ENCODE results near the gene CTIF.
"Not testable (repeated sequence)": the region's sequence is repeated elsewhere in the genome, so short reads cannot be mapped to it uniquely, and the experiment has no call there.

Gene CTIF

DNA sequence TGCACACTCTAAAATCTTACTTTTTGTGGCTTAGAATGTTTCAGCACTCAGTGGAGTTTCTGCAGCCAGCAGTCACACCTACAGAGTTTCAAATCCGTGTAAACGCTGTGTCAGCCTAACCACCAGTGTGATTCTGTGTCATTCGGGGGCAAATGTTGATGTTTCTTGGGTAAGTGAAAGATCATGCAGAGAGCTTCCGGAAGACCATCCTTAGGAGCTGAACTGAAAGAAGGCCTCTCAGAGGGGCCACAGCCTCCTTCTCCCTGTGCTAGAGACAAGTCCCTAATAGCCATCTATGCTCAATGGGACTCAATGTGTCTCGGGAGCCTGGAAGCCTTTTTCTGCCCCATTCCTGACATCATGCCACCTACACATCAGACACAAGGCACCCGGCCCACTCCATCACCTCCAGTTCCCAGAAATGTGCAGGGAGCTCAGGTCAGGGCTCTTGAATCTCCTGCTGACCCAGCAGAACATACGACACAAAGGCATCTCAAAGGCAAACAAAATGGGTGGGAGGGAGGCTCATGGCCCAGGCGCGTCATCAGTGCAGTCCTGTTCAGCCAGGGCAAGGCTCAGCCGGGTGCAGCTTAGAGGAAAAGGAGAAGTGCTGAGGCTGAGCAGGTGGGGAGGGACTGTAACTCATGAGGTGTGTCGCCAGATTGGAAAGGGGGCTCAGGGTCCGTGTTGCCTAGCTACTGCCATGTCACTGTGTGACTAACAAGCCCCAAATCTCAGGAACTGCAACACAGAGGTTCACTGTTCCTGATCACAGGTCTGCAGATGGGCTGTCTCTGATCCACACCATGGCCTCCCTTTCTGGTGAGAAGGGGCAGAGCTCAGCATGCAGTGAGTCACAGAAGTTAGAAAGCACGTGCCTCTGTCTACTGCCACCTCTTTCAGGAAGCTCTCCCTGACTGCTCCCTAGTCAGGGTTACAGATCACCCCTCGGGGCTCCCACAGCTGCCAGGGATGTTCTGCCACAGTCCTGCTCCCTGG, 329.9 kb downstream of the CTIF start:
- DNase-seq (ENCODE audit: low spot score), result no peak

DNA sequence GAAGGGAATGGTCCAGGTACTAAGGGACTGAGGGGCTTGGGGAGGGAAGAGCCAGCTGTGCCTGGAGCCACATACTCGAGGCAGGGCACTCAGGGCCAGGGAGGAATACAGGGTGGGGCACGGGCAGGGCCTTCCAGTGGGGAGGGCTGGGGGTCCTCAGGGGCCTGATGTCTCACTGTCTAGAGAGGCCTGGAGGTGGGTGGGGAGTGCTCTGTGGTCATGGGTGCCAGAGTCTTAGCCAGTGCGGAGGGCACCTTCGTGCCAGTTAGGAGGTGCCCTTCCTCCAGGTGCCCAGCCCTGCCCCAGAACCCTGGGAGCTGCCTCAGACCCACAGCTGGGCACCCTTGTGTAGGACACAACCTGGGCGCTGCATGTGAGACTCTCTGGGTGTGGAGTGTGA, 330.8 kb downstream of the CTIF start:
- no peak for DNase-seq (ENCODE audit: low spot score)

- not testable (repeated sequence) for DNase-seq (ENCODE audit: low spot score)
Observed at GRCh38 chr18:48870926-48871325, 332.1 kb downstream of the CTIF start.

DNA sequence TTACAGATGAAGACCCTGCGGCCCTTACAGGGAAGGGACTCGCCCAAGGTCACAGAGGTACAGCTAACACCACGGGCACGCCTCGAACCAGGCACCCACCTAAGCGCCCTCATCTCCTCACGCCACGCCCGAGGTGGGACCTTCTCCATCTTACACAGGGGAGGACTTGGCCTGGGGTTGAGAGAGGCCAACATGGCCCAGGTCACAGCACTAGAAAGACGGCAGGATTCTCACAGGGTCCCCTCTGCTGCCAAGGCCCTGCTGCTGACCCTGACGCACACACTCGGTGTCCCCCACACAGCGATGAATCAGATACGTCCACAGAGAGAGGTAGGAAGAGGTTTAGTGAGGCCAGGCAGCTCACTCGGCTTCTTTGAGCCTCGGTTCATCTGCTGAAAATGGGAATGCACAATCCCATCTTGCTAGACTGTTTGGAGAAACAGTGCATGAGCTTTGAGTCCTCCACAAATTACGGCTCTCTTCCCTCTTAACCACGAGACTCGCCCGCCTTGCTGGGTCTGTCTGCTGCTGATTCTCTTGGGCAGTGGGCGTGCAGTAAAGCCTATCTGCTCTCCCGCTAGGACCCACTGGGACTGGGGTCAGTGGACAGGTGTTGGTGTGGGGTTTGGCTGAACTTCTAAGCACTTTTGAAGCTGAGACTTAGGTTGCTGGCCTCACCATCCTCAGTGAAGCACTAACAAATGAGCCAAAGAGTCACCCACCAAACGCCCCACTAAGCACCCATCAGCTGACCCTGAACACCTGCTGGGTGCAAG, 332.7 kb downstream of the CTIF start:
- DNase-seq (ENCODE audit: low spot score), result no peak

DNA sequence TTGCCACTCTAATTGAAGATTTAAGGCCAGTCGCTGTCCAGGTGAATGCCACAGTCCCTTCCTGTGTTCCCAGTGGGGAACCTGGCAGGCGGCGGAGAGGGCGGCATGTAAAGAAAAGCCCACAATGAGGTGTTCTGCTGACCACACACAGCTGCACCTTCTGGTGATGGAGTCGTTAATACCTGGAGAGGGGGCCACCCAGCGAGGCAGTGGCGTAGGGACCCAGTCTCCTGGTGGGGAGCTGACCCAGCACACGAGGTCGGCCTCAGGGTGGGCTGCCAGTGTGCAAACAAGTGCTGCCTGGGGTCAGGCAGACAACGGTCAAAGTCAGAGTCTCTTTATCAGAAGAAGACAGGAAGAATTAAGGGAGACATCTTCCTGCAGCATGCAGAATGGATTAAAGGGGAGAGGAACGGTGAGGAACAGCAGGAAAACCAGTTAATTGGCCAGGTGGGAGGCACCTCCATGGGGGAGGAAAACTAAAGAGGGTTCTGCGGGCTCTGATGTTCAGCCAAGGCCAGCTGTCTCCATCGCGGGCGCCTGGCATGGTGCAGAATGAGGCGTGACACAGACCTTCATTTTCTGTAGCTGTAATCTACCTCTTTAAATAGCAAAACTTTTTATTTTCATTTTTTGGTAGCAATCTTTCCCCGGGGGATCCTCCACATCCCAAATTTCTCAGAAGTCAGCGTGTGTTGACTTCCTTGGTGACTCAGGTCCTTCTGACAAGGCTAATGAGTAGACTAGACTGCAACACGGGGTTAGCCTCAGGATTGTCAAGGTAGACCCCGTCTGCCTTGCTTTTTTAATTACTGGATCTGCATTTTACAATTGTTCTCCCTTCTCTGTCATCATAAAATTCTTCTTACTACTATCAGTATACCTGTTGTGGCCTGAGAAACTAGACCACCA, 333.7 kb downstream of the CTIF start:
- DNase-seq (ENCODE audit: low spot score), result no peak

- no peak for DNase-seq (ENCODE audit: low spot score)
Observed at GRCh38 chr18:48874233-48874632, 335.4 kb downstream of the CTIF start.

DNA sequence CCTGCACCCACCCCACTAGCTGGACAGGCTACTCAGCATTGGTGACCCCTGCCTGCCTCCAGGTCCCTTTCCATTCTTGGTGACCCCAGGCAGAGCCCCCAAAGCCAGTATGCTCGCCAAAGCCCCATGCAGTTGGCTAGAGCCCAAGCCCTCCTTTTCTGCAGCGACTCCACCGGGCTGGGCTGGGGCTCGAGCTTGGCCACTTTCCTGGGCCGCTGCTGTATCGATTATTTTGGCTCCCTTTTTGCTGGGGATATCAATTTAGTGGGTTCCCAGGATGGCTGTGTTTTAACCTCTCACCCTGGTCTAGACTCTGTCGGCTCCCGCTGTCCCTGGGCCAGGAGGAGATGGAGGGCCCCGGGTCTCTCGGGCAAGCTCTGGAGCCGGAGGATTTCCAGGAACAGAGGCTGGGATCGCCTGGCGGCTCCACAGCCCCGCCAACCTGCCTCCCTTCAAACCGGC, 335.9 kb downstream of the CTIF start:
- DNase-seq (ENCODE audit: low spot score), result no peak

- DNase-seq (ENCODE audit: low spot score), result no peak
Observed at GRCh38 chr18:48875314-48875941, 336.6 kb downstream of the CTIF start.

DNA sequence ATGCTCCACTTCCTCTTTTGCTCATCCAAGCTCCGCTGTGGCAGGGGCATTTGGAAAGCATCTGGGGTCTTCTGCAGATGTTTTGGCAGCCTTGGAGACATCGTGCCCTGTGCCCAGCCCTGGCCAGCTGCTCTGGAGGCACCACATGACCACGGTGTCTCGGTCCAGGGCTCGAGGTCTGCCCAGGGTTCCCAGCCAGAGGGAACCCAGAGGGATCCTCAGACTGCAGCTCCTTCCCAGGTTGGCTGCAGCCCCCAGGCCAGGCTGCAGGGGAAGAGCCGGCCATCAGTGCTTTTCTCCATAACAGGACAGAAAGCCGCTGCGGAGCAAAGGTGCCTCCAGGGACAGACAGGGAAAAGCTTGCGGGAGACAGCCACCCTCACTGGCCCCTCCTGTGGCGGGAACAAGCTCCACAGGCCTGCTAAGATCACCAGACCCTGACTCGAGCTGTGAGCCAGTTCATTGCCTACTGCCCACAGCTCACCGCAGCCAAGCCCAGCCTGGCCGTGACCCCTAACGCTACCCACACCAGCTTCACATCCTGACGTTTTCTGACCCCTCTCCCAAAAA, 337.2 kb downstream of the CTIF start:
- no peak for DNase-seq (ENCODE audit: low spot score)

GRCh38 chr18:48876590-48876989, 337.8 kb downstream of the CTIF start:
- no peak for DNase-seq (ENCODE audit: low spot score)

GRCh38 chr18:48877941-48878340, 339.1 kb downstream of the CTIF start:
- DNase-seq (ENCODE audit: low spot score), result no peak

- DNase-seq (ENCODE audit: low spot score), result no peak
Observed at GRCh38 chr18:48878471-48878870, 339.6 kb downstream of the CTIF start.

DNA sequence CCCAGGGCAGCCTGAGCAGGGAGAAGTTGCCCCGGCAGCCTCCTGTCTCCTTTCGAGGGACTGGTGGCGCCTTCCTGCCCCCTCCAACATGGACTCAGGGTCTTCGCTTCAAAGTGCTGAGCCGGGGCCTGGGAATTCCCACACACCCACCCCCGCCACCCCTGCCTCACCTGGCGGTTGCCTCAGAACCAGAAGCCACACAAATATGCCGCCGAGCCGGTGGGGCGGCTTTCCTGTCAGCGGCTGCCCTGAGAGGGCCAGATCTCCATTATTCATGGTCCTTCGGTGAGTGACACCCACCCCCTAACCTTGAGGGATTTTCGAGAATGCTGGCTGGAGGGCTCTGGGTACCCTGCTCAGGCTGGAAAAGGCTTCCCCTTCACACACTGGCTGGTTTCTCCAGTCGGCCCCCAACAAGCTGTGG, 340.2 kb downstream of the CTIF start:
- no peak for DNase-seq (ENCODE audit: low spot score)

DNA sequence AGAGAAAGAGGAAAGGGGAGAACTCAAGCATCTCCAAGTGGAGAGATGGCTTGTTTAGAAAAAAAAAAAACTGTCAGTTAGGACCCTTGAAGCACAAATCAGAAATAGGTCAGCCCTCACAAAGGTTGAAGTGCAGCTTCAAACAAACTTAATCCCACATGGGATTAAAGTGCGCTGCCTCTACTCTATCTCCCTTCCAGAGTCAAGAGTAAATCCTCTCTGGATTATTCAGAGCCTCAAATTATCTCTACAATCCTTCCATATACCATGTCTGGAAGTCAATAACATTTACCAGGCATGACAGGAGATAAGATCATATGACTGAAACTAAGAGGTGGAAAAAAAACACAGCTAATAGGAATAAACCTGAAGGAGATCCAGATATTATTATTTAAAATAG, 342.1 kb downstream of the CTIF start:
- DNase-seq (ENCODE audit: low spot score), result no peak

GRCh38 chr18:48882379-48882778, 343.5 kb downstream of the CTIF start:
- DNase-seq (ENCODE audit: low spot score), result no peak

DNA sequence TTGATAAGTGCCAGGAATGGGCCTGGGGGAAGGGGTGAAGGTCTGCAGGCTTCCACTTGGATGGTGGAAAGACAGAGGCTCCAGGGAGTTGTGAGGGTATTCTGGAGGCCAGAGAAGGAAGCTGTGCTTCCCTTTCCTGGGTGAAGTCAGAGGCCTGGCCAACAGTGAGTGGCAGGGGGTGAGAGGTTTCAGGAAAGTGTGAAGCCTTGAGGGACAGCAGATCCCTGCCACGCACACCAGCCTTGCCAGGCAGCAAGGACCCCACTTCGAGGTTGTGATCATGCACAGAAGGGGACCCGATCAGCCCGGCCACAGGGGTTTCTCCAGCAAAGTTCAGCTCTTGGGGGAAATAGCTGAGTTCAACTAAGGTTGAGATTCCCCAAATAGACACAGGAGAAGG, 345.5 kb downstream of the CTIF start:
- DNase-seq (ENCODE audit: low spot score), result no peak

DNA sequence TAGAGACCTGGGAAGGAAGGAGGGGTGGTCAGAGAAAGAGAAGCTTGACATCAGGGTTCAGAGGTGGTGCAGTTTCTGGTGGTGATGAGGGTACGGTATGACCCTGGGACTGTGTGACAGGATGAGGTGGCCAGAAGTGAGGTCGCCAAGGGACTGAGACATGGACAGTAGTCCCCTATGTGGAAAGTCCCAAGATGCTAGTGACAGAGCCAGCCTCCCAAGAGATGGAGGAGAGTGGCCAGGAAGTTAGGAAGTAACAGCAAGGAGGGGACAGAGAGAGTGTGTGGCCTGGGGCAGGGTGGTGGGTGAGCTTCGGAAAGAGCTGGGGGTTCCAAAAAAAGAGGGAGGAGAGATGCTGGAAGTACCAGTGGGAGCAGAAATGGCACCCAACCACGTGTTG, 345.9 kb downstream of the CTIF start:
- DNase-seq (ENCODE audit: low spot score), result no peak

GRCh38 chr18:48885266-48885923, 346.6 kb downstream of the CTIF start:
- DNase-seq (ENCODE audit: low spot score), result no peak

DNA sequence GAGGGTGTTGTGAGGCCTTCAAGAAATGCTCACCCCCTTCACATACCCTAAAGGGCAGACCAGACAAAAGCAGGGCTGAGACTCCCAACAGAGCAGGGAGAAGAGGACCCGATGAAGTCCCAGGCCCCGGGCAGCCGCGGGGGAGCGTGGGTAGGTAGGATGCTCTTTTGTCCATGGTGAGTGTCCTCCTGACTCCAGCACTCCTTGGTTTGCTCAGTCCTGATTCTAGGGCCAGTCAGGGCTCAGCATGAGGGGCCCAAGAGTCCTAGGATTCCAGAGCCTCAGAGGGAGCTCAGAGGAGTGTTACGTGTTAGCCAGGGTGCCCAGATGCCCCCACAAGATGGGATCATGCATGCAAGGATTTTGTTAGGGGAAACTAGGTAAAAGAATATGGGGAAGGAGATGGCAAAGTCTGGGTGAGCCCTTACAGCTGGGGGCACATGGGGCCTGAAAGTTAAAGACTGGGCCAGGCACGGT, 347.1 kb downstream of the CTIF start:
- DNase-seq (ENCODE audit: low spot score), result no peak

DNA sequence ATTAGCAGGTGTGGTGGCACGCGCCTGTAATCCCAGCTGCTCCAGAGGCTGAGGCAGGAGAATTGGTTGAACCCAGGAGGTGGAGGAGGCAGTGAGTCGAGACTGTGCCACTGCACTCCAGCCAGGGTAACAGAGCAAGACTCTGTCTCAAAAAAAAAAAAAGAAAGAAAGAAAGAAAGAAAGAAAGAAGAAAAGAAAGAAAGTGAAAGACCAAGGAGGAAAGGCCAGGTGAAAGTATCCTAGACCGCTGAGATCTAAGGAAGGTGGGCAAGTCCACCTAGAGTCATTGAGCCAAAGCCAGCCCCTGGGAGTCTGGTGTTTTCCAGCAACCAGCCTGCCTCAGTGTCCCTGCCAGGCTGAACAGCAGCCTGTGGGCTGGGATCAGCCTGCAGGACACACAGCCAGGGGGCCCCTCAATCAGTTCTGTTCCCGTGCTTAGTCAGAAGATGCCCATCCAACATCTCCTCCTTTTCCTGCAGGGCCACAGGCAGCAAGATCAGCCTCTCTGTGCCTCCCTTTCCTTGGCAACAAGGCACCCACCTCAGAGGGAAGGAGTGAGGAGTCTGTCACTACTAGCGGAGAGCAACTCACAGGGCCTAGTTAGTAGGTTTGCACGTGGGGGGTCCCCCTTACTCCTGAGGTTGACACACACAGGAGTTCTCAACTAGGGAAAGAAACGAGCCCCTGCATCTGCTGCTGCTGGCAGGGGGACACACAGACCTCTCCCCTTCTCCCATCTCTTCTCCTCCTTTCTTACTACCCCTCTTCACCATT, 347.9 kb downstream of the CTIF start:
- DNase-seq (ENCODE audit: low spot score), result no peak

Data from hematopoietic multipotent progenitor cell treated with erythropoietin and hydrocortisone succinate and interleukin-3 and kit ligand, for 15 days (in vitro differentiated cells).